ENCODE measurements around the gene GLYATL3.

GRCh38 chr6:49558238-49558637, 58.5 kb downstream of the GLYATL3 start:
- no peak for TF ChIP-seq POLR2A (IDR thresholded peaks at IDR 0.05; ENCODE audit: low read length)
- no peak for TF ChIP-seq GATA1 (IDR thresholded peaks at IDR 0.05; ENCODE audit: low read depth, low read length)

All from erythroblast (primary cell).